ENCODE measurements around the gene PCBD1.

- TF ChIP-seq, protein P1, sequence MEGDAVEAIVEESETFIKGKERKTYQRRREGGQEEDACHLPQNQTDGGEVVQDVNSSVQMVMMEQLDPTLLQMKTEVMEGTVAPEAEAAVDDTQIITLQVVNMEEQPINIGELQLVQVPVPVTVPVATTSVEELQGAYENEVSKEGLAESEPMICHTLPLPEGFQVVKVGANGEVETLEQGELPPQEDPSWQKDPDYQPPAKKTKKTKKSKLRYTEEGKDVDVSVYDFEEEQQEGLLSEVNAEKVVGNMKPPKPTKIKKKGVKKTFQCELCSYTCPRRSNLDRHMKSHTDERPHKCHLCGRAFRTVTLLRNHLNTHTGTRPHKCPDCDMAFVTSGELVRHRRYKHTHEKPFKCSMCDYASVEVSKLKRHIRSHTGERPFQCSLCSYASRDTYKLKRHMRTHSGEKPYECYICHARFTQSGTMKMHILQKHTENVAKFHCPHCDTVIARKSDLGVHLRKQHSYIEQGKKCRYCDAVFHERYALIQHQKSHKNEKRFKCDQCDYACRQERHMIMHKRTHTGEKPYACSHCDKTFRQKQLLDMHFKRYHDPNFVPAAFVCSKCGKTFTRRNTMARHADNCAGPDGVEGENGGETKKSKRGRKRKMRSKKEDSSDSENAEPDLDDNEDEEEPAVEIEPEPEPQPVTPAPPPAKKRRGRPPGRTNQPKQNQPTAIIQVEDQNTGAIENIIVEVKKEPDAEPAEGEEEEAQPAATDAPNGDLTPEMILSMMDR (IDR thresholded peaks at IDR 0.05), result no peak
- TF ChIP-seq POLR2A (IDR thresholded peaks at IDR 0.05) (no peak), EP300 (IDR thresholded peaks at IDR 0.05) (no peak)
Measured at GRCh38 chr10:70907637-70908405, 19.5 kb upstream of the PCBD1 start.
